Fibroblast of skin of back (primary cell): Measurements from ENCODE around the gene SERPINB10.
"Not testable (repeated sequence)": the region's sequence is repeated elsewhere in the genome, so short reads cannot be mapped to it uniquely, and the experiment has no call there.

Source experiments
- DNase-seq: peaks from one replicate; pipeline ENCODE4 v3.0.0-alpha.2; 2013

SERPINB10 gene

DNA sequence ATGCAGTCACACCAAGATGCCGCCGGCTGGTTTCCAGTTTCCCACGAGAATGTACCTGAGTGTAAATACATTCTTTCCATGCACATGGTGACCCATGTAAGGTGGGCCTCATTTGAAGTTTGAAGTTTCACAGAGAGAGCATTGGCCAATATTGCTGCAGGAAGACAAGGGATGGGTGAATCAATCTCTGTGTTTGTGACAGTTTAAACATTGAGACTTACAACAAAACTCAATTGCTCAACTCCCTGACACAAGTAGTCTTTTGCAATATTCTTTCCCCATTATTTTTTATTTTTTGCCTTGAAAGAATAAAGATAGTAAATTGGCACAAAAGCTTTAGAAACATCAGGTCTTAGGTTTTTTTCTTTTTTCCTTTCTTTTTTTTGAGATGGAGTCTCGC is 15.2 kb upstream of the SERPINB10 start:
- no peak for DNase-seq

DNA sequence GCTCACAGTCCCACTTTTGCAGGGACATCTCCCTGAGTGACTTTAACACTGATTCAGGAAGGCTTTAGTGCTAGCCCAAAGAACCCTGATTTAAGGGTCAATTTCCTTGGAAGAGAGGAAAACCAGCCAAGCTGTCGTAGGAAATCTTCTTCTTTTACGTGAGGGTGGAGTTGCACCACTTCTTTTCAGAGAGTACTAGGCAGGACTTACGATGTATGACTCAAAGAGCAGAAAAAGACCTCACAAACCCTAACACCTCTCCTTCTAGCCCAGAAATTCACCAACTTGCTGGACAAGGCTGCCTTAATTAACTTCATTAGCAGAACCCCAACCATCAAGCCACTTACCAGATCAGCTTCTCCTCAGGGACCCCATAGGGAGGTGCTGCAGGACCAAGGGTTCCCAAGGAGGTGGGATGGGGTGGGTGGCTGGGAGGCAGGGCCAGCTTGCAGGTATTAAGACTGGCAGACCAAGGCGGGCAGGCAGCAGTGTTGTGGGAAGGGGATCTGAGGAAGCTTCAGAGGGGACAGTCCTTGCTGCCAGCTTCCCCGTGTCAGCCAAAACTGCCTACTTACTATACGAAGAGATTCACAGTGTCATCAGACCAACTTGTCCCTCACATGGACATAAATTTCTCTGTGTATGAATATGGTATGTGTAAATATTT is 13.5 kb upstream of the SERPINB10 start:
- DNase-seq, result no peak

DNA sequence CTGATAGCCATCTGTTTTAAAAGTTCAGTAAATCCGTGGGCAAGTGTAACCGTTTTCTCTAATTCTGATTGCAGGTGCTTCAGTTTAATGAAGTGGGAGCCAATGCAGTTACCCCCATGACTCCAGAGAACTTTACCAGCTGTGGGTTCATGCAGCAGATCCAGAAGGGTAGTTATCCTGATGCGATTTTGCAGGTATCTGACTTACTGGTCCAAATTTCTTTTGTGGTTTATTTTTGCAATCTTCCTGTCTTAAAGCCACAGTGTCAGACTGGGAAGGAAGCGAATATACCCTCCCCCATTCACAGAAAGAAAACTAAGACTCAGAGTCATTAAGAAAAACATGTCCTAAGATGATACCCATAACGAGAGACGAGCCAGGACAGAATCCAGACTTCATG is 12.6 kb upstream of the SERPINB10 start:
- no peak for DNase-seq

DNA sequence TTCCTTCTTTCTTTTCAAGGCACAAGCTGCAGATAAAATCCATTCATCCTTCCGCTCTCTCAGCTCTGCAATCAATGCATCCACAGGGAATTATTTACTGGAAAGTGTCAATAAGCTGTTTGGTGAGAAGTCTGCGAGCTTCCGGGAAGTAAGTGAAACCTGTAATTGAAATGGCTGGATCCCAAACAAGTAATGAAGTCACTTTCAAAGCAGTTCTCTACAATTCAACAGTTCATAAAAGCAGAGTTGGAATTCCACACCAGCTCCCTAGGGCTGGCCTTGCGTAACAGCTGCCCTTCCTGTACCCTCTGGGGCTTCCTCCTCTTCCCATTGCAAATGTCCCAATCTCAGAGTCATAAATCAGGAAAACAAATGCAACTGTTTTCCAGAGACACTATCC is 10.7 kb upstream of the SERPINB10 start:
- DNase-seq, result no peak

DNA sequence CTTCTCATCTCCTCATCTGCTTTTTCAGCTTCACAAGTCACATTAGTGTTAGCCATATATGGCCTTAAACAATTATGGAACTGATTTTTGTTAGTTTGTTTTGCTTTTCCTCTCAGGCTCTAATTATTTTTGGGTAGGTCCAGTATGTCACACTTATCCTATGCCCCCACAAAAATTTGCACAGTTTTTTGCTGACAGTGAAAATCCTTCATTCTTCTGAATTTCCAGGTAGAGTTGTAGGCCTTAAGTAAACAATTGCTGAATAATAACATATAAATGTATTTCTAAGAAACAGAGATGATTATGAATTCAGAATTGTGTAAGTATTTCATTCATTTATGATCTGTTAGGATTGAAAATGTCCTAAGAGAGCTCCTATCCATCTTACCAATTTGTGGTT is 8.6 kb upstream of the SERPINB10 start:
- DNase-seq, result no peak

DNA sequence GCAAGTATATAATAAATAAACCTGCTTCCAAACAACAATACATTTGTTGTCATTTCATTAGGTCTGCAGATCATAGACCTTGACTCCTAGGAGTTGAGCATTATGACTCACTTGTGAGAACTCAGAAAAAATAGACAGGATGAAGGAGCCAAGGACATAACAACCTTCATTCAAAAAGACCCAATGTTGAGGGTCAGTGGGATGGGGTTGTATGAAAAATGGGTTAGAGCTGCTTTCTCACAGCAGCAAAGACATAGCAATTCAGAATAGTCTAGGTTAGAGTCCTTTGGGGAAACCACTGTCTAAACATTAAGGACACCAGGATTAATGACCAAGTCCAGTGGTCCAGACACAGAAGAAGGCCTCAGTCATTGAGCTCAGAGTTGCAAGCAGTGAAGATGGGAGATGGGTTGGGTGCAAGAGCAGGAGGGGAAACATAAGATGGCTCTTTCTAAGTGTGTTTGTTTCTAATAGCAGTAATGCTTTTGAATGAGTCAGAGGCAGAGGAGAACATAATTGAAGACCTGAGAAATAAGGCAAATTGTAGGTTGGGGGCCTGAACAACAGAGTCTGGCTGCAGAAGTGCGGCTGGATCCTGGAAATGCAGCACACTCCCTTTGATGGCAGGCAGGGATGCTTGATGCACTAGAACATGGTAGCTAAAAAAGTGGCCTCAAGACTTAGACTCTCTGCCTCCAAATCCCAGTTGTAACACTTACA is 3.7 kb upstream of the SERPINB10 start:
- DNase-seq, result no peak

DNA sequence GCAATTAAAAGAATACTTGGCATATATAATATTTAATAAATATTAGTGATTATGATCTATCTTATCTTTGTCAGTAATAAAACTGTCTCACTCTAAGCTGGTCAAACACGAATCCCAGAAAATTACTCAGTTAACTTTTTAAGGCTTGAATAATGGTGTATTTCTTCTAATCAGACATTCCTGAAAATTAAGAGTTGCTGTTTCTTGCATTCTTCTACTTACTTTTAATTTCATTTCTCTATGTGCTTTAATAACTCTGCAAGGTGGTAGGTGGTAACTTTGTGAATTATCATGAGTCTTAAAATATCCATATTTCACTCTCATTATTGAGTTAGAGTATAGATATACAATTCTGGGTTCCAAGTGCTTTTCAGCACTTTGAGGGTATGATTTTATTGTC is 3.1 kb upstream of the SERPINB10 start:
- DNase-seq, result no peak

DNA sequence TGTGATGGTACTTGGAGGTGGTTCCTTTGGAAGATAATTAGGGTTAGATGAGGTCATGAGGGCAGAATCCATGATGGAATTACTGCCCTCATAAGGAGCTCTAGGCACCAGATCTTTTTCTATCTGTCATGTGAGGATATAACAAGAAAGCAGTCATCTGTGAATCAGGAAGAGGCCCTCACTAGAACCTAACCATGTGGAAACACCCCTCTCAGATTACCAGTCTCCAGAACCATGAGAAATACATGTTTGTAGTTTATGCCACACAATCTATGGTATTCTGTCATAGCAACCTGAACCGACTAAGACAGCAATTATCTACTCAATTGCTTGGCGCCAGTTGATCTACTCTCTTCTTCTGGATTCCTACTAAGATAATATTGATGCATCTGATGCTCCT is 2.4 kb upstream of the SERPINB10 start:
- DNase-seq, result no peak

DNA sequence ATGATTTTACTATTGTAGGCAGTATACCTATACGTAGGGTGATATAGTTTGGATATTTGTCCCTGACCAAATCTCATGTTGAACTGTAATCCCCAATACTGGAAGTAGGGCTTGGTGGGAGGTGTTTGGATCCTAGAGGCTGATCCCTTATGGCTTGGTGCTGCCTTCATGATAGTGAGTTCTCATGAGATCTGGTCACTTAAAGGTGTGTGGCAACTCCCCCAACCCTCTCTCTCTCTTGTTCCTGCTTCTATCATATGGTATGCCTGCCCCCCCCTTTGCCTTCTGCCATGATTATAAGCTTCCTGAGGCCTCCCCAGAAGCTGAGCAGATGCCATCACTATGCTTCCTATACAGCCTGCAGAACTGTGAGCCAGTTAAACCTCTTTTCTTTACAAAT is 1.7 kb upstream of the SERPINB10 start:
- DNase-seq, result no peak

DNA sequence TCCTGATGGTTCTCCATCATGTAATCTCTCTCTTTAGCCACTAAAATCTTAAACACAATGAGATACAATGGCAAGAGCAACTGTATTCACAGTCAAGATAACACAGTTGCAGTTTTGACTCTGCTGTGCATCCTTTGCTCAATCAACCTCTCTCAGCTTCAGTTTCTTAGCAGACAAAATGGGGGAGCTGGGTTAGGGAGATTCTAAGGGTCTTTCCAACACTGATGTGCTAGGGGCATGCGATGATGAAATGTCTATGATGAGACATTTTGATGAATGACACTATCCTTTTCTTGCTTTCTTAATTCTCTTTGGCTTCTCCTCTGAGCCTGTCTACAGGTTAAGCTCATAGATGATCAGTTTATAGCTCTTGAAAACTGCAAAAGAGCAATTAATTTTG is 1.1 kb downstream of the SERPINB10 start:
- DNase-seq, result no peak

DNA sequence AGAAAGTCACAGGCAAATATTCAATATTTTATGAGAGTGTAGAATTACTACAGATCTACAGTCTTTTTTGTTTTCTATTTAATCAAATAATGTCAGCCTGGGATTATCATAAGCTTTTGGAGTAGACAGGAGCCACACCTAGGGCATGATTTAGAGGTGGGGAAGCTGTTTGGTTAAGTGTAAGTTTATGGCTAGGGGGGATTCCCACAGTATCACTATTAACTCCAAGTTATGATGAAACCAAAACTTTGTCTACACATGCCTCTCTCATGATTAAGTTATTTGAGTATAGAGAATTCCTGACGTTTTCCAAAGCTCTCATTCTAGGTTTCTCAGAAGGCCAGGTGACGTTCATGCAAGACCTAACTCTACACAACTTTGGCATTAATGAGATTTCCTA is 2.1 kb downstream of the SERPINB10 start:
- DNase-seq, result no peak

DNA sequence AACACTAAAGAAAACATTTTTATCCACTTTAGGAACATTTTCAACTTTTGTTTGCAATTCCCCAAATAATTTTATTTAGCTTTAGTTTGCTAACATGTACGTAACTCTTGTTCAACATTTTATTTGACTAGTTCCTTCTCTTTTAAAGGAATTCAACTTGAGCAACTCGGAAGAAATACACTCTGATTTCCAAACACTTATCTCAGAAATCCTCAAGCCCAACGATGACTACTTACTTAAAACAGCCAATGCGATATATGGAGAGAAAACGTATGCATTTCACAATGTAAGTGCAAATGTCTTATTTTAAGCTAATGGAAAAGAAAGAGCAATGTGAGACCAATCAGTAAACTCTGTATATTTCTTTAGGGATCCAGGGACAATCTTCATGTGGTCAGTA is 10.1 kb downstream of the SERPINB10 start:
- no peak for DNase-seq

DNA sequence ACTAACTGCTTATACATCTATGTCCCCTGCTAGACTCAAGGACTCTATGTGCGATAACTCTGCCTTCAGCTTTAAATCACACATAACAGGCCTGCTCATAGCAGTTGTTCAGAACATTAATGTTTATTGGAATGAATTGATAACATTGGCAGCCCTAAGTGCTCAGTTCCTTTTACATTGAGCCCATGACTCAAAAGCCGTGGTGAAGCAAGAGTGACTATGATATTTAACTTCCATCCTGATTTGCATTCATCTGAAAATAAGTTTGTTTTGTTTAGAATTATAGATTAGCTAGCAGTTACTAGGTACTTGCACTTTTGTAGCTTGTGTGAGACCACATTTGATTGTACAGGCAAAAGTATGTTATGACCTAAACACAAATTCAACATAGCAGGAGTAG is 14.3 kb downstream of the SERPINB10 start:
- no peak for DNase-seq

DNA sequence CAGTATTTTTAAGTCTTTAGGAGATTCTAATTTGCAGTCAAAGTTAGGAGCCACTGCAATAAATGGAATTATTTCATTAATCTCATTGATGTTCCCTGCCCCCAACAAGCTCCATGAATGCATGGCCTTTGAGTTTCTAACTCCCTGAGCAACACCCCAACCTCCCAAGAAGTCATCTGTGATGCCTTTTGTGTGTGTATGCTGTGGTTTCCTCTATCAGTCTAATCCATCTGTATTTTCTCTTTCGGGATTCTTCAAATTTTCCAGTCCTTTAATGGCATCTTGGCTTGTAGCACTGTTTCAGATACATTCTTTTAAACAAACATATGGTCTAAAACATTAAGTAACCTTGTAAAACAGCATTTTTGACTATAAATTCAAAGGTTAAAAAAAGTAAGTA is 16.8 kb downstream of the SERPINB10 start:
- DNase-seq, result peak; percentile 57

DNA sequence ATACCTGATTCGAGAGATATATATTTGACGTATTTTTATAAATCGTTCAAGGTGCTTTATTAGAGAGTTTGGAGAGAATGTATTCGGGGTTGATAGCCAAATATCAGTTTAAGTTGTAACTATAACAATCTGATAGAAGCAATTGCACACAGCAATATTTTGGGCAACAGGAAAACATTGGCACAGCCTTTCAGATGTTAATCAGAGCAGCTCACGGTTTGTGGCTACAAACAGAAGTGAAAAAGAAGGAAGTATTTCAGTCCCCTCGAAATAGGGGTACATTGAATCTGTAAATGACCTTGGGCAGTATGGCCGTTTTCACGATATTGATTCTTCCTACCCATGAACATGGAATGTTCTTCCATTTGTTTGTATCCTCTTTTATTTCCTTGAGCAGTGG is 20.6 kb downstream of the SERPINB10 start:
- DNase-seq, result no peak

DNA sequence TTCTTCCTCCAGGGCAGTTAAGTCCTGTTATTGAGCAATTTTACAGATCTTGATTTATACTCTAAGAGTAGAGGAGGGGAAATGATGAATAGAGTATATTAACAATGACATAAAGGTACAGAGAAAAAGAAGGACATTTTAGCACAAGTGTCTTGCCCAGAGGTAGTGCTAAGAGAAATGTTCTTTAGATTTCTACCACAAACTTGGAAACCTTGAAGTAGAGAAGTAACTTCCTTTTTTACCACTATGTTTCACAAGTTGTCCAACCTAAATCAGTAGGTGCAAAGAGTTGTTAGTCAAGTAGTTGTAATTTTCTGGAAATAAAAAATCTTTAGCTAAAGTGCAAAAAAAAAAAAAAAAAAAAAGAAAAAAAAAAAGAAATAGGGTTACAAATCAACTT is 21.6 kb downstream of the SERPINB10 start:
- not testable (repeated sequence) for DNase-seq

DNA sequence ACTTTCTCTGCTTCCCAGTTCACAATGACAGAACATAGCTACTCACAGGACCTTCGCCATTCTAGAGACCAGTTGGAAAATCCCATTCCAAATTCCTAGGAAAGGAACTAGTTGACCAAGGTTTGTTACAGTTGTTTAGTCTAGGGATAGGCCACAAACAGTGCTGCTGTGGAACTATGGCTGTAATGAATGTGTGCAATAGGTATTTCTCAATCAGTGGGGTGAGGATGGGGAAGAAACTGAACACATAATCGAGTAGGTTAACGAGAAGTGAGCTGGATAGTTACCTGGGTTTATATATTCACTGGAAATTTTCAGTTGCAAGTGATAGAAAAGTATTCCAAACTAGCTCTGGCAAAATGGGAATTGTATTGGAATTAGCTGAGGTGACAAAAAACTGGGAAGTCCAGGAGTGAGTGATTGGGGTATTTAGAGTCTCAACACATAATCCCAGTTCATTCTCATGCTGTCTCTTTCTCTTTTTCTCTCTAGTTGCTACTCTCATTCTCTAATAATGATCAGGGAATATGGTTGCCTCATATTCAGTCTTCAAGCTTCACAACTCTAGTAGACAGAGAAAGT is 23.1 kb downstream of the SERPINB10 start:
- no peak for DNase-seq

DNA sequence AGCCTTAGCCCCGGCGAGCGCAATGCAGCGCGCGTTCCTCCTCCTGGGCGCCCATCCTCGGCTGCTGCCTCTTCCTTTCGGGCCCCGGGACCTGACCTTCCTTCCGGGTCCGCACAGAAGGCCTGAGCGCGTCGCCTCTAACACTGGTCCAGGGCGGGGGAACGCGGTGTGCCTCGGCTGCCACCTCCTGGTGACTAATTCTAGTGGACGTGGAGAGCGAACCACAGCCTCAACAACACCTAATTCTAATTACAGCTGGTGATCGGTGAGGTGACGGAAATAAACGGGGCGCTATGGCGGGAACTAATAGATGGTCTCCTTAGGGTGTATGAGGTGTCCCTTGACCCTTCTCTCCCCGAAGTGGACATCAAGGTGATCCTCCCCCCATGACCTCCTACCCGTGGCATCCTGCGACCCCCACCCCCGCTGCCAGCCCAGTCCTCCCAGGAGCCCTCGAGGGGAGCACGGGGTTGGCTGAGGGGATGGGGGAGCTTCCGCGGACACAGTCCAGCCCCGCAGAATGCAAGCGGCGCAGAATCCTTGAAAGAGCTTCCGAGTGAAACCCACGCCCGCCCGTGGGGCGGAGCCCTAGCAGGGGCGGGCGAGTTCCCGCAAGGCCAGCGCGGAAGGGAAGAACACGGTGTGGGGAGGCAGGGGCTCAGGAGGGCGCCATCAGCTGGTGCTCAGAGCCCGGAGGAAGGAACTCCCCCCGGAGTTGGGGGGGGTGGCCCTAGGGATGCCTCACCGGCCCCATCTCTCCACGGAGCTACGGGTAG is 28.6 kb downstream of the SERPINB10 start:
- DNase-seq, result peak; percentile 74

DNA sequence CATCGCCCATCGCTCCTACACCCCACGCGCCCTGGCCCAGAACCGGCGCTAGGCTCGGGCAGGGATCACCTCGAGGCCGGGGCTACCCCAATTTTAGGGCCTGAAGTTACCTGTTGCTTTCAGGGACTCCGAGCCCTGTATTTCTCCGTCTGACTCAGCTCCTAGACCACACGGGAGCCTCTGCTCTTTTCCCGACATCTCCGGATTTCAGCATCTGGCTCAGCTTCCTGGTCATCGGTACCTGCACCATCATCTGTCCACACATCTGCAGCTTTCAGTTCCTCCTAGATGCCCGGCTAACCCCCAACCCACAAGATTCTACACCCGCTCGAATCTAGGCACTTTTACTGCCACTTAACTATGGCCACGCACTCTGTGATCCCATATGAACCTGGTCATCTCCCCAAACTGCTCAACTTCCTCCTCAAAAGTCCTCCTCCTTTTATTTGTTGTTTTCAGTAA is 29.2 kb downstream of the SERPINB10 start:
- no peak for DNase-seq

DNA sequence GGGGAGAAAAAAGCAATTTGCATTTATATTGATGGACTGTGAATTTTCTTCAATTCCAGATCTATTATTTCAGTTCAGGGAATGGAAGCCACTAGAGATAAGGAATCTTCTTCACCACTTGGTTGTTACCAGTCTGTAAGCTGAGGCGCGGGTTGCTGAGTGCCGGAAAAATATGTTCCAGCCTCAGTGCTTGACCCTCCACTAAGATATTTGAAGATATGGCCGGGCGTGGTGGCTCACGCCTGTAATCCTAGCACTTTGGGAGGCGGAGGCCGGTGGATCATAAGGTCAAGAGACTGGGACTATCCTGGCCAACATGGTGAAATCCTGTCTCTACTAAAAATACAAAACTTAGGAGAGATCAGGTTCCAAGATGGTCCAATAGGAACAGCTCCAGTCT is 32.2 kb downstream of the SERPINB10 start:
- DNase-seq, result no peak

DNA sequence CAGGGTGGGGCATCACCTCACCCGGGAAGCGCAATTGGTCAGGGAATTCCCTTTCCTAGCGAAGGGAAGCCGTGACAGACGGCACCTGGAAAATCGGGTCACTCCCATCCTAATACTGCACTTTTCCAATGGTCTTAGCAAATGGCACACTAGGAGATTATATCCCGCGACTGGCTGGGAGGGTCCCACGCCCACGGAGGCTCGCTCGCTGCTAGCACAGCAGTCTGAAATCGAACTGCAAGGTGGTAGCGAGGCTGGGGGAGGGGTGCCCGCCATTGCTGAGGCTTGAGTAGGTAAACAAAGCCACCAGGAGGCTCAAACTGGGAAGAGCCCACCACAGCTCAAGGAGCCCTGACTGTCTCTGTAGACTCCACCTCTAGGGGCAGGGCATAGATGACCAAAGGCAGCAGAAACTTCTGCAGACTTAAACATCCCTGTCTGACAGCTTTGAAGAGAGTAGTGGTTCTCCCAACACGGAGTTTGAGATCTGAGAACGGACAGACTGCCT is 32.8 kb downstream of the SERPINB10 start:
- DNase-seq, result not testable (repeated sequence)

DNA sequence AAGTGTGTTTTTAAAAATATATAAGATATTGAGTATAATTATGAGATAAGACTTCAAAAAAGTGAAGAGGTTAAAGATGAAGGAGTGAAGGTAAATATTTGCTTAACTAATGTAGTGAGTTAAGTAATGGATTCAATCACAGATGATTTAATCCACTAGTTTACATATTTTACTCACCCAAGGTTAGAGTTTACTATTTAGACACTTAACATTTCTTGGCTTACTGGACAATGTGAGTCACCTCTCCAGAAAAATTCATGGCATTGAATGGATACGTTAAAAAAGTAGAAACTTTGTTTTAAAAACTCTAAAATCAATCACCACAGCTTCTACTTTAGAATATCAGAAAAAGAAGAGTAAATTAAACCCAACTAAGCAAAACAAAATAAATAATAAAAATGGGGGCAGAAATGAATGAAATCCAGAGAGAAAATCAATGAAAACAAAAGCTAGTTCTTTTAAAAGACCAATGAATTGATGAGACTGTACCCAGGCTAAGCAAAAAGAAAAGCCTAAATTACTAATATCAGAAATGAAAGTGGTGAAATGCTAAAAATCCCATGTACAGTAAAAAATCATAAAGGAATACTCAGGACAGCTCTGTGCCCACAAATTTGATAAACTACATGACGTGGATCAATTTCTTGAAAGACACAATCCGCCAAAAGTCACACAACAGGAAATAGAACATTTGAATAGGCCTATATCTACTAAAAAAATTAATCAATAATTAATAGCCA is 39.5 kb downstream of the SERPINB10 start:
- DNase-seq, result no peak
